Suprapubic skin (tissue), 4 donors: ENCODE data around the gene FAM111A.

Experiments used
- POLR2A ChIP-seq, 2 donors: fragments of 450-650 bp; IDR thresholded peaks; one replicate each; pipeline ENCODE4 v1.6.1; 2017; ENCODE audit warnings: antibody characterized with exemption in 2 of 2, mild to moderate bottlenecking in 2 of 2, moderate library complexity in 2 of 2
- POLR2AphosphoS5 ChIP-seq, 3 donors: sonication (generic); formaldehyde crosslinking; IDR thresholded peaks; one replicate each; pipeline ENCODE4 v1.6.1; 2017; ENCODE audit warnings: antibody characterized with exemption in 3 of 3
- TF ChIP-seq, protein P1 (sequence below), 2 donors: fragments of 200-600 bp in 1 of 2; fragments of 450-650 bp in 1 of 2; sonication (generic) in 1 of 2; IDR thresholded peaks; one replicate each; pipeline ENCODE4 v1.5.1; 2016 to 2019; ENCODE audit warnings: antibody characterized with exemption in 2 of 2, mild to moderate bottlenecking in 1 of 2, moderate library complexity in 1 of 2

DNA sequence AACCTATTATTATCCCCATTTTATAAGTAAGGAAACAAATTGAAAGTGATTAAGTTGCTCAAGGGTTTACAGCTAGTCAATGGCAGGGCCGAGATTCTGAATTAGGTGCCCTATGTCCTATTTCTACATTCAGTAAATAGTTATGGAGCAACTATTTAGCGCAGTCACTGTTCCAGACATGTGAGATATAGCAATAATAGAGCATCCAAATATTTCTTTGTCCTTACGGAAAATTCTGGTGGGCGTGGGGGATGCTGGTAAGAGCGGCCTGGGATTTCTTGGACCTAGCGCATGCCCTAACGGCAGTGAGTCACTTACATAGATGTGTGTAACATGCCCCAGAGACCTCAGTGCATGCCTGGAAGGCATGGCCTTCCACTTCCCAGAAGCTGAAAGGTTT is 33.7 kb downstream of the FAM111A start:
- TF ChIP-seq, protein P1, sequence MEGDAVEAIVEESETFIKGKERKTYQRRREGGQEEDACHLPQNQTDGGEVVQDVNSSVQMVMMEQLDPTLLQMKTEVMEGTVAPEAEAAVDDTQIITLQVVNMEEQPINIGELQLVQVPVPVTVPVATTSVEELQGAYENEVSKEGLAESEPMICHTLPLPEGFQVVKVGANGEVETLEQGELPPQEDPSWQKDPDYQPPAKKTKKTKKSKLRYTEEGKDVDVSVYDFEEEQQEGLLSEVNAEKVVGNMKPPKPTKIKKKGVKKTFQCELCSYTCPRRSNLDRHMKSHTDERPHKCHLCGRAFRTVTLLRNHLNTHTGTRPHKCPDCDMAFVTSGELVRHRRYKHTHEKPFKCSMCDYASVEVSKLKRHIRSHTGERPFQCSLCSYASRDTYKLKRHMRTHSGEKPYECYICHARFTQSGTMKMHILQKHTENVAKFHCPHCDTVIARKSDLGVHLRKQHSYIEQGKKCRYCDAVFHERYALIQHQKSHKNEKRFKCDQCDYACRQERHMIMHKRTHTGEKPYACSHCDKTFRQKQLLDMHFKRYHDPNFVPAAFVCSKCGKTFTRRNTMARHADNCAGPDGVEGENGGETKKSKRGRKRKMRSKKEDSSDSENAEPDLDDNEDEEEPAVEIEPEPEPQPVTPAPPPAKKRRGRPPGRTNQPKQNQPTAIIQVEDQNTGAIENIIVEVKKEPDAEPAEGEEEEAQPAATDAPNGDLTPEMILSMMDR (IDR thresholded peaks at IDR 0.05) = no peak
- TF ChIP-seq POLR2AphosphoS5 (IDR thresholded peaks at IDR 0.05) (no peak), POLR2A (IDR thresholded peaks at IDR 0.05) (no peak)
